HUDEP-2 (cell line): ENCODE results near the gene BICRA.
"Not testable (repeated sequence)": the region's sequence is repeated elsewhere in the genome, so short reads cannot be mapped to it uniquely, and the experiment has no call there.

ENCODE experiments used
- DNase-seq, 76 experiments: peaks; one replicate each; lab custom pipeline; 2025; ENCODE audit not compliant: unreplicated experiment in 76 of 76; lab: John Stamatoyannopoulos, UW

The BICRA gene

GRCh38 chr19:47707135-47707925, 98.4 kb downstream of the BICRA start:
- DNase-seq: peak in 68 of 76 experiments; percentile 17 to 87 (median 67)

- no peak for DNase-seq
Observed at GRCh38 chr19:47711652-47712242, 102.8 kb downstream of the BICRA start.

DNA sequence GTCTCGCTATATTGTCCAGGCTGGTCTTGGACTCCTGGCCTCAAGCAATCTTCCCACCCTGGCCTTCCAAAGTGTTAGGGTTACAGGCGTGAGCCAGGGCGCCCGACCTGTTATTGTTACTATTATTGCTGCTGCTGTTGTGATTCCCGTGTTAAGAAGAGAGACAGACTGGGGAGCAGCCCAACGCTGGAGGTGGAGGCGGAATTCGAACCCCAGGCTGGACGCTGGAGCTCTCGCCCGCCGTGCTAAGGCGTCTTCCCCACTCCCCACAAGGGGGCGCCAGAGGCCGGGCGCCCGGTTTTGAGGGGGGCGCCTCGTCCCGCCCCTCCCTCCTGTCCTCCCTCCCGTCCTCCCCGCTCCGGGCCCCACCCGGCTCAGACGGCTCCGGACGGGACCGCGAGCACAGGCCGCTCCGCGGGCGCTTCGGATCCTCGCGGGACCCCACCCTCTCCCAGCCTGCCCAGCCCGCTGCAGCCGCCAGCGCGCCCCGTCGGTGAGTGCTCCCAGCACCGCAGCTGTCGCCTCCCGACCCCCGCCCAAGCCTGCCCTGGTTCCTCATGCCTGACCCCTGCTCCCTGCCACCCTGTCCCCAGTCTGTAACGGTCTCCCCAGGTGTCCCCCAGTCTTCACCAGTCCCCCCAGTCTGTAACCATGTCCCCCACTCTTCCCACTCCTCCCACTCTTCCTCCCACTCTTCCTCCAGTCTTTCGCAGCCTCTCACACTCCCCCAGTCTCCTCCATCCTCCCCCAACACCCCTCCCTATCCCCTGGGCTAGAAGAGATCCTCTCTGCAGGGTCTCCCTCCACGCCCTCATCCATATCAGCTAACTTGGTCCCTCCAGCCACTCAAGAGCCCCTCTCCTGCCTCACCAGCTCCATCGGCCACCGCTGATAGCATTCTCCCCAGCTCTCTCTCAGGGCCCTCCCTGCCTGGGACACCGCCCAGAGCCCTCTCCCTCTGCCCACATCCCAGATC, 104.4 kb downstream of the BICRA start, which contains the start of gene EHD2:
EHD2 (plus strand) TSS at position 377 of the 976 bp plus-strand sequence. CDS start 3,191 bp downstream, outside the sequence.
- DNase-seq: peak in 50 of 76 experiments; percentile 7 to 64 (median 40)

- no peak for DNase-seq
Observed at GRCh38 chr19:47714339-47714738, 105.4 kb downstream of the BICRA start.

- not testable (repeated sequence) for DNase-seq
Observed at GRCh38 chr19:47714855-47715254, 105.9 kb downstream of the BICRA start.

DNA sequence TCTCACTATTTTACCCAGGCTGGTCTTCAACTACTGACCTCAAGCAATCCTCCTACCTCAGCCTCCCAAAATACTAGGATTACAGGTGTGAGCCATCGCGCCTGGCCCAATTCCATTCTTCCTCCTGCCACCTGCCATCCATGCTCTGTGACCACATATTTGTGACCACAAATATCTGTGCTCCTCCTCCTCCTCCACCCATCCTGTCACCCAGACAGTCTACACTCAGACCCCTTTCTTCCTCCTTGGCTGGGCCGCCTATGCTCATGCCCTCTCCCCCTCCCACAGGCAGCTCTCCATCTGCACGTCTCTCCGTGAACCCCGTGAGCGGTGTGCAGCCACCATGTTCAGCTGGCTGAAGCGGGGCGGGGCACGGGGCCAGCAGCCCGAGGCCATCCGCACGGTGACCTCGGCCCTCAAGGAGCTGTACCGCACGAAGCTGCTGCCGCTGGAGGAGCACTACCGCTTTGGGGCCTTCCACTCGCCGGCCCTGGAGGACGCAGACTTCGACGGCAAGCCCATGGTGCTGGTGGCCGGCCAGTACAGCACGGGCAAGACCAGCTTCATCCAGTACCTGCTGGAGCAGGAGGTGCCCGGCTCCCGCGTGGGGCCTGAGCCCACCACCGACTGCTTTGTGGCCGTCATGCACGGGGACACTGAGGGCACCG, 107.5 kb downstream of the BICRA start:
- no peak for DNase-seq

DNA sequence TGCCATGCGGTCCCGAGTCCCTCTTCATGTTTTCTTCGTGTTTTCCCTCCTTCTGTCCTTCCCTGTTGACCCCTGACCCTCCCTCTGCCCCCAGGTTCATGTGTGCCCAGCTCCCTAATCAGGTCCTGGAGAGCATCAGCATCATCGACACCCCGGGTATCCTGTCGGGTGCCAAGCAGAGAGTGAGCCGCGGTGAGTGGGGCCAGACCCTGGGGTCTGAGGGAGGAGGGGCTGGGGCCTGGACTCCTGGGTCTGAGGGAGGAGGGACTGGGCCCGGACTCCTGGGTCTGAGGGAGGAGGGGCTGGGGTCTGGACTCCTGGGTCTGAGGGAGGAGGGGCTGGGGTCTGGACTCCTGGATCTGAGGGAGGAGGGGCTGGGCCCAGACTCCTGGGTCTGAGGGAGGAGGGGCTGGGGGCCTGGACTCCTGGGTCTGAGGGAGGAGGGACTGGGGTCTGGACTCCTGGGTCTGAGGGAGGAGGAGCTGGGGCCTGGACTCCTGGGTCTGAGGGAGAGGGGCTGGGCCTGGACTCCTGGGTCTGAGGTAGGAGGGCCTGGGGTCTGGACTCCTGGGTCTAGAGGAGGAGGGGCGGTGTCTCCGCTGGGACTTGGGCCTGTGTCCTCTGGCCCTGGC, 109.6 kb downstream of the BICRA start:
- not testable (repeated sequence) for DNase-seq

DNA sequence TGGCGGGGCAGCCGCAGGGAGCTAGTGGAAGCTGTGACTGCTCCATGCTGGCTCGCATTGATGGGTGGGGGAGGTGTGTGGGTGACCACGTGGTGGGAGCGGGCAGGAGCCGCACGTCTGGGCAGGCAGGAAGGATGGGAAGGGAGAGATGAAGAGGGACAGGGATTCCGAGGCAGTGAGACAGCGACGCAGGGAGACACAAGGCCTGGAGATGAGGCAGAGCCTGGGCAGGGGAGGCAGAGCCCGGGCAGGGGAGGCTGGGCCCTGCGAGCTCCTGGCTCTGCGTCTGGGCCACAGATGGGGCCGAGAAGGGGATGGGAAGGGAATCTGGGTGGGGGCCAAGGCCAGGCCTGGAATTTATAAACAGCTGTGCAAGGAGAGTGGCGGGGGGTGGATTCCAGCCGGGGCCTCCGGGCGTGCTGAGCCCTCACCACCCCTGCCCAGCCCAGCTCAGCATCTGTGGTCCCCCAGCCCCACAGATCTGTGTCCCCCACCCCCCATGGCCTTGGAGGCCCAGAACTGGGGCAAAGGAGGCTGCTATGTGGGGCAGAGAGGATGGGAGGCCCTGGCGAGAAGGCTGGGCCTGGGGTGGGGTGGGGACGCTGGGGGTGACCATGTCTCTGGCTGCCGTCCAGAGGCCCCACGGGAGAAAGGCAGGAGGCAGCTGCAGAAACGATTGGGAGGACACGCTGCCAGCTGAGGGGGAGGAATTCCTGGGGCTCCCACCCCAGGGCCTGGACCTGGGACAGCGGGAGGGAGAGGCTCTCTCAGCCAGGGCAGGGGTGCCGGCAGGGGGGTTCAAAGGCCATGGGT, 110.3 kb downstream of the BICRA start:
- no peak for DNase-seq

DNA sequence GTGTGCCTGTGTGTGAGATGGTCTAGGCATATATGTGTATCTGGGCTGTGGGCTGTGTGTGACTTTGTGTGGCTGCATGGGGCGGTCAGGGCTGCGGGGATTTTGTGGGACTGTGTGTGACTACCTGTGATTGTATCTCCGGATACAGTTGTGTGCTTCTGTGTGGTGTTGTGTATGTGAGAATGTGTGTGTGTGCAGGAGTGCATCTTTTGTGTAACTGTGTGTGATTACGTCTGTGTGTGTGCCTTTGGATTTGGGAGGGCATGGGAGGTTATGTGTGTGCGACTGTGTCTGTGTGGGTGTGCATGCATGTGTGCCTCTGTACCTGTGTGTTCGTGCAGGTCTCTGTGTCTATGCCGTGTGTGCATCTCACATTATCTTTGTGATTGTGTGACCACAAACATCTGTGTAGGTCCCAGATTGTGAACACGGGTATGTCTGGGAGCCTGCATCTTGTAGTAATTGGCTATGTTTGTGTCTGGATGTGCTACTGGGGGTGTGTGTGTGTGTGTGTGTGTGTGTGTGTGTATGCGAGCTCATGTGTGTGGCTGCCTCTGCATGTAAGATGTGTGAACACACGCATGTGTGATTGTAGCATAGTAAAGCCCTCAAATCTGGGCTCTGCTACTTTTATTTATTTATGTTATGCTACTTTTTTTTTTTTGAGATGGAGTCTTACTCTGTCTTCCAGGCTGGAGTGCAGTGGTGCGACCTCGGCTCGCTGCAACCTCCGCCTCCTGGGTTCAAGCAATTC, 111.9 kb downstream of the BICRA start:
- DNase-seq: no peak

DNA sequence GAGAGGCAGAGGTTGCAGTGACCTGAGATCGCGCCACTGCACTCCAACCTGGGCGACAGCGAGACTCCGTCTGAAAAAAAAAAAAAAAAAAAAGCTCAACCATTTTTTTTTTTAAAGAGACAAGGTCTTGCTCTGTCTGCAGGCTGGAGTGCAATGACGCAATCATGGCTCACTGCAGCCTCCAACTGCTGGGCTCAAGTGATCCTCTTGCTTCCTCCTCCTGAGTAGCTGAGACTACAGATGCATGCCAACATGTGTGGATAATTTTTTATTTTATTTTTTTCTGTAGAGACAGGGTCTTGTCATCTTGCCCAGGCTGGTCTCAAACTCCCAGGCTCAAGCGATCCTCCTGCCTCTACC, 114.6 kb downstream of the BICRA start:
- DNase-seq: peak in 3 of 76 experiments; percentile 10 to 27 (median 20)

DNA sequence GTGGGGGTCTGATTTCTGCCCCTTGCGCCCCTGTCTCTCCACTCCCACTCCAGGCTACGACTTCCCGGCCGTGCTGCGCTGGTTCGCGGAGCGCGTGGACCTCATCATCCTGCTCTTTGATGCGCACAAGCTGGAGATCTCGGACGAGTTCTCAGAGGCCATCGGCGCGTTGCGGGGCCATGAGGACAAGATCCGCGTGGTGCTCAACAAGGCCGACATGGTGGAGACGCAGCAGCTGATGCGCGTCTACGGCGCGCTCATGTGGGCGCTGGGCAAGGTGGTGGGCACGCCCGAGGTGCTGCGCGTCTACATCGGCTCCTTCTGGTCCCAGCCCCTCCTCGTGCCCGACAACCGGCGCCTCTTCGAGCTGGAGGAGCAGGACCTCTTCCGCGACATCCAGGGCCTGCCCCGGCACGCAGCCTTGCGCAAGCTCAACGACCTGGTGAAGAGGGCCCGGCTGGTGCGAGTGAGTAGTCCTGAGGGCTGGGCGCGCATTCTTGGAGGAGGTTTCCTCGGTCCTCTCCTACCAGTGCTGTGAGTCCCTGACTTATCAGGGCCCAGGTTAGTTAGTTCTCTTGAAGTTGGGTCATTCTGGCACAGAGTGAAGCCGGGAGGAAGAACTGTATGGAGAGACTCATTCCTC, 116.9 kb downstream of the BICRA start:
- no peak for DNase-seq

DNA sequence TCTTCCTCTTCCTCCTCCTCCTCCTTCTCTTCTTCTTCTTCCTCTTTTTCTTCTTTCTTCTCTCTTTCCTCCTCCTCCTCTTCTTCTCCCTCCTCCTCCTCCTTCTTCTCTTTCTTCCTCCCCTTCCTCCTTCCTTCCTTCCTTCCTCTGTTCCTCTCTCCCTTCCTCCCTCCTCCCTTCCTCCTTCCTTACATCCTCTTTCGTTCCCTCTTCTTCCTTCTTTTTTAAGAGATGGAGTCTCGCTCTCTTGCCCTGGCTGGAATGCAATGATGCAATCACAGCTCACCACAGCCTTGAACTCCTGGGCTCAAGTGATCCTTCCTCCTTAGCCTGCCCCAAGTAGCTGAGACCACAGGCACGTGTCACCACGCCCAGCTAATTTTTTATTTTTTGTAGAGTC, 117.5 kb downstream of the BICRA start:
- DNase-seq: no peak

DNA sequence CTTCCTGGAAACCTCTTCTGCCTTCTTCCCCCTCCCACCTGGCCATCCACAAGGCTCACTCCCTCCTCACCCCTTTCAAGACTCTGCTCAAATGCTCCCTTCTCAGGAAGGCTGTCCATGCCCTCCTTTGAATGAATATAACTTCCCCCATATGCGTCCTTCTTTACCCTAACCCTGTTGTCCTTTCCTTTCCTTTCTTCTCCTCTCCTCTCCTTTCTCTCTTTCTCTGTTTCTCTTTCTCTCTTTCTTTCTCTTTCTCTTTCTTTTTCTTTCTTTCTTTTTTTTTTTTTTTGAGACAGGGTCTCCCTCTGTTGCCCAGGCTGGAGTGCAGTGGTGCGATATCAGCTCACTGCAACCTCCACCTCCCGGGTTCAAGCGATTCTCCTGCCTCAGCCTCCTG, 119.4 kb downstream of the BICRA start:
- DNase-seq: not testable (repeated sequence)

DNA sequence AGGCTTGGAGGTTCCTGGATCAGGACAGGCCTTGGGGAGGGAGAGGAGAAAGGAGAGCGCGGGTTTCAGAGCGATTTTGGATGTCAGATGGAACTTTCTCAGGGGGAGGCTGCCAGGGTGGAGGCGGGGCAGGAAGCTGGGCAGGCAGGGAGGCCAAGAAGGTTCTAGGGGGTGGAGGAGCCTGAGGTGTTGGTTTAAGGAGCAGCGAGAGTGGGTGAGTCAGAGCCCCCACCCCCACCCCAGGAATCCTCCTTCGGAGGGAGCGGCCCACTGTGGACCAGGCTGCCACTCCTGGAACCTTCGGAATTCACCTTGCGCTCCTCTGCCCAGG, 120.5 kb downstream of the BICRA start:
- DNase-seq: peak in 28 of 76 experiments; percentile 11 to 54 (median 26)

- DNase-seq: peak in 73 of 76 experiments; percentile 27 to 93 (median 81)
Observed at GRCh38 chr19:47729799-47730520, 121.0 kb downstream of the BICRA start.

- DNase-seq: no peak
Observed at GRCh38 chr19:47730521-47730889, 121.6 kb downstream of the BICRA start.

- DNase-seq: no peak
Observed at GRCh38 chr19:47730910-47731309, 122.0 kb downstream of the BICRA start.
